Liver (tissue), 3 donors: Measurements from ENCODE around the gene SCNN1B.

Experiments used
- CTCF ChIP-seq: fragments of 150-350 bp; IDR thresholded peaks from 2 replicates; pipeline ENCODE4 v1.5.1; 2017; ENCODE audit warnings: improper control_type of control experiment, low read depth, low read length; ENCODE audit not compliant: missing input control
- RAD21 ChIP-seq, 2 donors: IDR thresholded peaks; 2 replicates each; pipeline ENCODE4 v1.6.1; 2016; ENCODE audit warnings: antibody characterized with exemption in 2 of 2, mild to moderate bottlenecking in 2 of 2
- donor health status: healthy.
- donor health status: healthy.

- no peak for TF ChIP-seq CTCF
- TF ChIP-seq RAD21 (IDR thresholded peaks at IDR 0.05) = no peak
These were observed 13.9 kb upstream of the SCNN1B start for GRCh38 chr16:23288209-23288608.
